Neural cell (in vitro differentiated cells): ENCODE measurements around the gene PTPRU. TPM values are rescaled to one million over a fixed set of nuclear protein-coding genes. Genes with fewer than 3 reads are reported as not detected.

ENCODE experiments used
- H2AFZ ChIP-seq: fragments of 200-600, 300-800 bp; sonication (generic), shearing (Covaris generic); 2 replicates; pipeline ENCODE4 v1.6.0; 2014; ENCODE audit warnings: low read depth, mild to moderate bottlenecking, antibody characterized with exemption, low read length, moderate library complexity
- H3F3A ChIP-seq: fragments of 200-600 bp; shearing (Covaris generic); 2 replicates; pipeline ENCODE4 v1.6.1; 2016; ENCODE audit warnings: mild to moderate bottlenecking, moderate library complexity, mixed read lengths, antibody characterized with exemption, low read length; ENCODE audit not compliant: insufficient read depth, poor library complexity, severe bottlenecking
- H3K27ac ChIP-seq: fragments of 200-600, 300-800 bp; sonication (generic), shearing (Covaris generic); 2 replicates; pipeline ENCODE4 v1.5.1; 2014; ENCODE audit warnings: mild to moderate bottlenecking, low read length, moderate library complexity
- H3K27me3 ChIP-seq: fragments of 300-800, 200-600 bp; sonication (generic), shearing (Covaris generic); 2 replicates; pipeline ENCODE4 v1.6.0; 2014; ENCODE audit warnings: mild to moderate bottlenecking, low read depth, low read length, moderate library complexity; ENCODE audit not compliant: insufficient read depth
- H3K36me3 ChIP-seq: fragments of 300-800, 200-600 bp; sonication (generic), shearing (Covaris generic); 2 replicates; pipeline ENCODE4 v1.5.1; 2014; ENCODE audit warnings: mild to moderate bottlenecking, antibody characterized with exemption, low read length, moderate library complexity; ENCODE audit not compliant: insufficient read depth
- H3K4me2 ChIP-seq: fragments of 300-800, 200-600 bp; sonication (generic), shearing (Covaris generic); 2 replicates; pipeline ENCODE4 v1.6.0; 2014; ENCODE audit warnings: mild to moderate bottlenecking, low read length
- H3K4me3 ChIP-seq: fragments of 300-800, 200-600 bp; sonication (generic), shearing (Covaris generic); 2 replicates; pipeline ENCODE4 v1.5.1; 2014; ENCODE audit warnings: mild to moderate bottlenecking, low read length, moderate library complexity
- H3K79me2 ChIP-seq: fragments of 200-600 bp; shearing (Covaris generic); replicated peaks from 2 replicates; pipeline ENCODE4 v1.6.0; 2014; ENCODE audit warnings: mild to moderate bottlenecking, low read length, moderate library complexity; ENCODE audit not compliant: insufficient read depth
- H3K9ac ChIP-seq: fragments of 300-800, 200-600 bp; sonication (generic), shearing (Covaris generic); 2 replicates; pipeline ENCODE4 v1.6.1; 2016; ENCODE audit warnings: mild to moderate bottlenecking, low read length, mixed read lengths
- H3K9me2 ChIP-seq: fragments of 200-600 bp; shearing (Covaris generic); 2 replicates; pipeline ENCODE4 v1.6.1; 2016; ENCODE audit warnings: mild to moderate bottlenecking, low read length, mixed read lengths; ENCODE audit not compliant: insufficient read depth
- H3K9me3 ChIP-seq: fragments of 200-600, 300-800 bp; sonication (generic), shearing (Covaris generic); 2 replicates; pipeline ENCODE4 v1.6.1; 2016; ENCODE audit warnings: mild to moderate bottlenecking, mixed run types, low read length, moderate library complexity, mixed read lengths
- H4K20me1 ChIP-seq: fragments of 200-600 bp; shearing (Covaris generic); 2 replicates; pipeline ENCODE4 v1.6.1; 2016; ENCODE audit warnings: mild to moderate bottlenecking, mixed run types; ENCODE audit not compliant: insufficient read depth
- CTCF ChIP-seq: fragments of 450-650 bp; IDR thresholded peaks from 2 replicates; pipeline ENCODE4 v1.5.1; 2014; ENCODE audit warnings: antibody characterized with exemption, mild to moderate bottlenecking, moderate library complexity; ENCODE audit not compliant: poor library complexity, severe bottlenecking
- EP300 ChIP-seq: fragments of 450-650 bp; conservative IDR thresholded peaks from 2 replicates; pipeline ENCODE4 v1.6.1; 2014; ENCODE audit warnings: antibody characterized with exemption, mild to moderate bottlenecking, moderate library complexity; ENCODE audit not compliant: poor library complexity, severe bottlenecking
- EZH2 ChIP-seq: fragments of 200-600, 300-800 bp; shearing (Covaris generic), sonication (generic); IDR thresholded peaks from 2 replicates; pipeline ENCODE4 v1.6.1; 2014; ENCODE audit warnings: antibody characterized with exemption, low read length, borderline replicate concordance, mild to moderate bottlenecking; ENCODE audit not compliant: insufficient read depth, poor library complexity, severe bottlenecking
- MXI1 ChIP-seq: fragments of 450-650 bp; conservative IDR thresholded peaks from 2 replicates; pipeline ENCODE4 v1.6.1; 2014; ENCODE audit warnings: antibody characterized with exemption, mild to moderate bottlenecking; ENCODE audit not compliant: poor library complexity, severe bottlenecking
- POLR2AphosphoS5 ChIP-seq: IDR thresholded peaks from 2 replicates; pipeline ENCODE4 v1.6.1; 2012
- RAD21 ChIP-seq: fragments of 450-650 bp; conservative IDR thresholded peaks from 2 replicates; pipeline ENCODE4 v1.6.1; 2014; ENCODE audit warnings: antibody characterized with exemption, mild to moderate bottlenecking, moderate library complexity
- SMC3 ChIP-seq: fragments of 450-650 bp; conservative IDR thresholded peaks from 2 replicates; pipeline ENCODE4 v1.6.1; 2014; ENCODE audit warnings: antibody characterized with exemption, mild to moderate bottlenecking, moderate library complexity; ENCODE audit not compliant: poor library complexity
- TAF1 ChIP-seq: IDR thresholded peaks from 2 replicates; pipeline ENCODE4 v1.6.1; 2012; ENCODE audit warnings: low read depth
- polyA plus RNA-seq: library from polyadenylated mRNA; depleted of rRNA; stranded (reverse); fragments of >200 nt; gene quantifications from 2 replicates; pipeline ENCODE4 v1.2.3, GENCODE V29; 2014
- TF ChIP-seq, protein P1 (sequence below): IDR thresholded peaks from 2 replicates; pipeline ENCODE4 v1.6.1; 2012; ENCODE audit warnings: borderline replicate concordance

PTPRU gene
- polyA plus RNA-seq, 1 donor from 2014 or later, result 5.0 TPM

- no peaks in the 10 kb centered on the region for H3K9me2 ChIP-seq
- TF ChIP-seq TAF1, result no peak
- no peak for TF ChIP-seq EP300
- TF ChIP-seq MXI1, result no peak
- TF ChIP-seq CTCF, result no peak
- no peak for TF ChIP-seq EZH2
- no peak for TF ChIP-seq SMC3
- no peak for TF ChIP-seq RAD21
- TF ChIP-seq, protein P1, sequence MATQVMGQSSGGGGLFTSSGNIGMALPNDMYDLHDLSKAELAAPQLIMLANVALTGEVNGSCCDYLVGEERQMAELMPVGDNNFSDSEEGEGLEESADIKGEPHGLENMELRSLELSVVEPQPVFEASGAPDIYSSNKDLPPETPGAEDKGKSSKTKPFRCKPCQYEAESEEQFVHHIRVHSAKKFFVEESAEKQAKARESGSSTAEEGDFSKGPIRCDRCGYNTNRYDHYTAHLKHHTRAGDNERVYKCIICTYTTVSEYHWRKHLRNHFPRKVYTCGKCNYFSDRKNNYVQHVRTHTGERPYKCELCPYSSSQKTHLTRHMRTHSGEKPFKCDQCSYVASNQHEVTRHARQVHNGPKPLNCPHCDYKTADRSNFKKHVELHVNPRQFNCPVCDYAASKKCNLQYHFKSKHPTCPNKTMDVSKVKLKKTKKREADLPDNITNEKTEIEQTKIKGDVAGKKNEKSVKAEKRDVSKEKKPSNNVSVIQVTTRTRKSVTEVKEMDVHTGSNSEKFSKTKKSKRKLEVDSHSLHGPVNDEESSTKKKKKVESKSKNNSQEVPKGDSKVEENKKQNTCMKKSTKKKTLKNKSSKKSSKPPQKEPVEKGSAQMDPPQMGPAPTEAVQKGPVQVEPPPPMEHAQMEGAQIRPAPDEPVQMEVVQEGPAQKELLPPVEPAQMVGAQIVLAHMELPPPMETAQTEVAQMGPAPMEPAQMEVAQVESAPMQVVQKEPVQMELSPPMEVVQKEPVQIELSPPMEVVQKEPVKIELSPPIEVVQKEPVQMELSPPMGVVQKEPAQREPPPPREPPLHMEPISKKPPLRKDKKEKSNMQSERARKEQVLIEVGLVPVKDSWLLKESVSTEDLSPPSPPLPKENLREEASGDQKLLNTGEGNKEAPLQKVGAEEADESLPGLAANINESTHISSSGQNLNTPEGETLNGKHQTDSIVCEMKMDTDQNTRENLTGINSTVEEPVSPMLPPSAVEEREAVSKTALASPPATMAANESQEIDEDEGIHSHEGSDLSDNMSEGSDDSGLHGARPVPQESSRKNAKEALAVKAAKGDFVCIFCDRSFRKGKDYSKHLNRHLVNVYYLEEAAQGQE, result no peak
- no peak for TF ChIP-seq POLR2AphosphoS5
These were observed 124.4 kb downstream of the PTPRU start for GRCh38 chr1:29360768-29361167.

DNA sequence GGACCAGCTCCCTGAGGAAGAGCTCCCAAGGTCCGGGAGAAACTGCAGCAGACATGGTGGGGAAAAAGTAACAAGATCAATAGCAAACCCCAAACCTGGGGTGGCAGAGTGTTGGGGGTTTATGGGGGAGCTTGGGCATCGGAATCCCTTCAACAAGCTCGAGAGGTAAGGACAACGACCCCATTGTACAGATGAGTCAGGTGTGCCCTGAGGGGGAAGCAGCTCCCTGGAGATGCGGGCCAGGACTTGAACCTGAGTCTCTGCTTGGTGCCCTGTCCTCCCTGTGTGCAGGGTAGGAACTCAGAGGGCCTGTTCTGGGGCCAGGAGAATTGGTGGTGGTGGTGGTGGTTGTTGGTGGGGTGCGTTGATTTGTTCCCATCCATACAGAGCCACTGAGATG, 125.4 kb downstream of the PTPRU start:
- no peaks in the 10 kb centered on the region for H3K79me2 ChIP-seq
- H3K36me3 ChIP-seq, result no peaks in the 10 kb centered on the region
- no peak overlapping the region for H3K9ac ChIP-seq
- H3K4me2 ChIP-seq, result no peak overlapping the region
- H3K9me3 ChIP-seq, result no peaks in the 10 kb centered on the region
- no peaks in the 10 kb centered on the region for H3K9me2 ChIP-seq
- no peak overlapping the region for H3K4me3 ChIP-seq
- TF ChIP-seq CTCF (no peak), MXI1 (no peak), SMC3 (no peak), TAF1 (no peak), EP300 (no peak), RAD21 (no peak), EZH2 (no peak), POLR2AphosphoS5 (no peak)
- no peaks in the 10 kb centered on the region for H3K27me3 ChIP-seq
- no peak overlapping the region for H2AFZ ChIP-seq
- H3K27ac ChIP-seq, result no peak overlapping the region
- H3F3A ChIP-seq, result no peaks in the 10 kb centered on the region
- H4K20me1 ChIP-seq, result no peaks in the 10 kb centered on the region

More at GRCh38 chr1:29360768-29361167, 124.4 kb downstream of the PTPRU start:
- Histone ChIP-seq H4K20me1 (no peaks in the 10 kb centered on the region), H3F3A (peaks cover 3% of the 10 kb centered on the region), H3K9ac (no peak overlapping the region), H3K79me2 (no peaks in the 10 kb centered on the region), H2AFZ (no peak overlapping the region), H3K4me3 (no peak overlapping the region), H3K27ac (no peak overlapping the region), H3K36me3 (no peaks in the 10 kb centered on the region), H3K9me3 (no peaks in the 10 kb centered on the region), H3K4me2 (no peak overlapping the region), H3K27me3 (no peaks in the 10 kb centered on the region)
